ENCODE results near the gene SAV1. TPM values are rescaled to one million over a fixed set of nuclear protein-coding genes. Genes with fewer than 3 reads are reported as not detected.

Gene SAV1
- total and polyA plus RNA-seq, 2 experiments from 2014 or later = 17.4 to 19.0 TPM

DNA sequence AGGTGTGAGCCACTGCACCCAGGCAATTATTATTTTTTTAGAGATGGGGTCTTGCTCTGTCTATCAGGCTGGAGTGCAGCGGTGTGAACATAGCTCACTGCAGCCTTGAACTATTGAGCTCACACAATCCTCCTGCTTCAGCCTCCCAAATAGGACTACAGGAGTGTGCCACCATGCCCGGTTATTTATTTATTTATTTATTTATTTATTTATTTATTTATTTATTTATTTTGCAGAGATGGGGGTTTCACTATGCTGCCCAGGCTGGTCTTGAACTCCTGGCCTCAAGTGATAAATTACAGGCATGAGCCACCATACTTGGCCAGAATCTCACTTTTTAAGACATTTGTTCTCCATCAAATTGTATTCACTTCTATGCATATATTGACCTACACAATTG lies 51.8 kb downstream of the SAV1 start:
- Histone ChIP-seq H3K36me3 (replicated peaks; ENCODE audit: insufficient read depth, low read depth) (no peaks in the 10 kb centered on the region), H3K27me3 (no peaks in the 10 kb centered on the region), H3K9me3 (ENCODE audit: low read depth) (no peaks in the 10 kb centered on the region), H3K9me2 (replicated peaks; ENCODE audit: insufficient read depth) (no peaks in the 10 kb centered on the region), H3K4me2 (no peak overlapping the region), H2AFZ (no peak overlapping the region), H4K20me1 (ENCODE audit: insufficient read depth, poor library complexity, severe bottlenecking) (no peaks in the 10 kb centered on the region), H3K79me2 (no peaks in the 10 kb centered on the region), H3K27ac (no peak overlapping the region), H3K4me1 (ENCODE audit: insufficient read depth) (no peaks in the 10 kb centered on the region), H3K4me3 (no peak overlapping the region)
- DNase-seq (ENCODE audit: low spot score) = no peak
- WGBS (ENCODE audit: low lambda C conversion rate, missing lambda C conversion rate) = 98% methylated on average over 2 of the region's 2 CpGs
- no peak for TF ChIP-seq EZH2 (IDR thresholded peaks at IDR 0.05; ENCODE audit: borderline replicate concordance)
- TF ChIP-seq, protein P1, sequence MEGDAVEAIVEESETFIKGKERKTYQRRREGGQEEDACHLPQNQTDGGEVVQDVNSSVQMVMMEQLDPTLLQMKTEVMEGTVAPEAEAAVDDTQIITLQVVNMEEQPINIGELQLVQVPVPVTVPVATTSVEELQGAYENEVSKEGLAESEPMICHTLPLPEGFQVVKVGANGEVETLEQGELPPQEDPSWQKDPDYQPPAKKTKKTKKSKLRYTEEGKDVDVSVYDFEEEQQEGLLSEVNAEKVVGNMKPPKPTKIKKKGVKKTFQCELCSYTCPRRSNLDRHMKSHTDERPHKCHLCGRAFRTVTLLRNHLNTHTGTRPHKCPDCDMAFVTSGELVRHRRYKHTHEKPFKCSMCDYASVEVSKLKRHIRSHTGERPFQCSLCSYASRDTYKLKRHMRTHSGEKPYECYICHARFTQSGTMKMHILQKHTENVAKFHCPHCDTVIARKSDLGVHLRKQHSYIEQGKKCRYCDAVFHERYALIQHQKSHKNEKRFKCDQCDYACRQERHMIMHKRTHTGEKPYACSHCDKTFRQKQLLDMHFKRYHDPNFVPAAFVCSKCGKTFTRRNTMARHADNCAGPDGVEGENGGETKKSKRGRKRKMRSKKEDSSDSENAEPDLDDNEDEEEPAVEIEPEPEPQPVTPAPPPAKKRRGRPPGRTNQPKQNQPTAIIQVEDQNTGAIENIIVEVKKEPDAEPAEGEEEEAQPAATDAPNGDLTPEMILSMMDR (IDR thresholded peaks at IDR 0.05; ENCODE audit: poor library complexity) = no peak
- TF ChIP-seq EZH2phosphoT487 (IDR thresholded peaks at IDR 0.05; ENCODE audit: low read depth, severe bottlenecking, unreplicated experiment) = no peak

DNA sequence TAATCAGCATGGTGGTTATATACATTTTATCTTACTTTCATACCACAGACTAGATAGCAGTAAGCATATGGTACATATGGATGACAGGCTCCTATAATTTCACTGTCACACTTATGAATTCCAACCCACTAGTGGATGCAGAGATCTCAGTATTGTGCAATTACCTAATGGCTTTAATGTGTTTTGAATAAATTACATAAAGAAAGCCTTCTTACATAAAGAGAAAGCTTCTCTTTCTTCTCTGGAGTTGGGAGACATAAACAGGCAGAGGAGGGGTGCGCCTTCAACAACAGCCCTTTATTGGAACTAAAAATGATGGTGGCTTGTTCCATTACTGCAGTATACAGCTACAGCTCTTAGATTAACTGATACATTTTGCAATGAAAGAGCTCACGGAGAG lies 52.6 kb downstream of the SAV1 start:
- no peak overlapping the region for H2AFZ ChIP-seq
- no peak overlapping the region for H3K4me3 ChIP-seq

DNA sequence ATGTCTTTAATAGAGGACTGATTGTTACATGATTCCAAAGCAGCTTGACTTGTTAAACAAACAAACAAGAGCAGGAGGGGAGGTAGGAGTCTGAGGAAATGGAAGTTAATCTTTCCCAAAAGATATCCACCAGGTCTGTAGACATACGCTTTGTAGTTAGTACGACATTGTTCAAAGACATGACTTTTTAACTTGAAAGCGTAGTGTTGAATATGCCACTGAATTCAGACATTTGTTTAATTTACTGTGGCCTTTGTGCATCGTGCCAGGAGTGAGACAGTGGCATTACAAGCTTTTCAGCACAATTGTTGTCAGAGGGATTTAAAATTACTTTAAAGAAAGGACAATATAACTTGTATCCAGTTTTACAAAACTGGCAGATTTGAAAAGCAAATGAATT lies 53.0 kb downstream of the SAV1 start:
- H3K79me2 ChIP-seq = no peaks in the 10 kb centered on the region
- no peaks in the 10 kb centered on the region for H3K27me3 ChIP-seq
- TF ChIP-seq EZH2phosphoT487 (IDR thresholded peaks at IDR 0.05; ENCODE audit: low read depth, severe bottlenecking, unreplicated experiment) (no peak), EZH2 (IDR thresholded peaks at IDR 0.05; ENCODE audit: borderline replicate concordance) (no peak)
- TF ChIP-seq, protein P1 (IDR thresholded peaks at IDR 0.05; ENCODE audit: poor library complexity) = no peak
- H3K9me2 ChIP-seq (replicated peaks; ENCODE audit: insufficient read depth) = no peaks in the 10 kb centered on the region
- WGBS (ENCODE audit: low lambda C conversion rate, missing lambda C conversion rate) = 48% methylated on average over 4 of the region's 4 CpGs
- DNase-seq (ENCODE audit: low spot score) = no peak
- no peak overlapping the region for H3K4me2 ChIP-seq
- no peaks in the 10 kb centered on the region for H4K20me1 ChIP-seq (ENCODE audit: insufficient read depth, poor library complexity, severe bottlenecking)
- H3K9me3 ChIP-seq (ENCODE audit: low read depth) = no peaks in the 10 kb centered on the region
- H3K27ac ChIP-seq = no peak overlapping the region
- H3K4me3 ChIP-seq = no peak overlapping the region
- no peak overlapping the region for H2AFZ ChIP-seq
- H3K36me3 ChIP-seq (replicated peaks; ENCODE audit: insufficient read depth, low read depth) = no peaks in the 10 kb centered on the region
- H3K4me1 ChIP-seq (ENCODE audit: insufficient read depth) = no peaks in the 10 kb centered on the region

More for the DNA sequence above, 52.6 kb downstream of the SAV1 start:
- Histone ChIP-seq H3K9me2 (replicated peaks; ENCODE audit: insufficient read depth) (no peaks in the 10 kb centered on the region), H3K36me3 (replicated peaks; ENCODE audit: insufficient read depth, low read depth) (no peaks in the 10 kb centered on the region), H3K9me3 (ENCODE audit: low read depth) (no peaks in the 10 kb centered on the region), H3K27me3 (no peaks in the 10 kb centered on the region), H3K27ac (no peak overlapping the region), H3K79me2 (no peaks in the 10 kb centered on the region), H3K4me1 (ENCODE audit: insufficient read depth) (no peaks in the 10 kb centered on the region), H3K4me2 (no peak overlapping the region), H4K20me1 (ENCODE audit: insufficient read depth, poor library complexity, severe bottlenecking) (no peaks in the 10 kb centered on the region)
- TF ChIP-seq, protein P1 (IDR thresholded peaks at IDR 0.05; ENCODE audit: poor library complexity) = no peak
- no peak for TF ChIP-seq EZH2phosphoT487 (IDR thresholded peaks at IDR 0.05; ENCODE audit: low read depth, severe bottlenecking, unreplicated experiment)
- no peak for TF ChIP-seq EZH2 (IDR thresholded peaks at IDR 0.05; ENCODE audit: borderline replicate concordance)
- no peak for DNase-seq (ENCODE audit: low spot score)
- 98% methylated on average over 2 of the region's 2 CpGs for WGBS (ENCODE audit: low lambda C conversion rate, missing lambda C conversion rate)

DNA sequence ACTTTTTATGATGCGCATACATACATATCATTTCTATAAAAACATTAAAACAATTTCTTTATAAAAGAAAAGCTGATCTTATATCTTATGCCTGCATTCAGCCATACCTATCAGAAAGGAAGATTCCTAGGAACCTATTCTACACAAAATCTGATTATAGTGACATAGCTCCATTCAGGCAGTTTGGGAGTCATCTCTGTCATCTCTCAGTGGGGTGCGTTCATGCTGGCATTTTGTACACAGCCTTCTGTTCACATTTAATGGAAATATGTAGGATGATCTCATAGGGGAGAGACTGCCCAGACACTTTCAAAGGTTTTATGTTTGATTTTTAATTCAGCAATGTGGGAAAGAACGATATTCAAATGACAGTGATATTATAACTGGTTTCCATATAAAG lies 55.3 kb downstream of the SAV1 start:
- no peak for DNase-seq (ENCODE audit: low spot score)
- H3K4me3 ChIP-seq = no peak overlapping the region
- H3K4me1 ChIP-seq (ENCODE audit: insufficient read depth) = no peaks in the 10 kb centered on the region
- H3K27me3 ChIP-seq = no peaks in the 10 kb centered on the region
- H3K9me3 ChIP-seq (ENCODE audit: low read depth) = no peaks in the 10 kb centered on the region
- H3K79me2 ChIP-seq = no peaks in the 10 kb centered on the region
- WGBS (ENCODE audit: low lambda C conversion rate, missing lambda C conversion rate) = 94% methylated on average over 3 of the region's 3 CpGs
- no peaks in the 10 kb centered on the region for H3K36me3 ChIP-seq (replicated peaks; ENCODE audit: insufficient read depth, low read depth)
- no peak for TF ChIP-seq EZH2phosphoT487 (IDR thresholded peaks at IDR 0.05; ENCODE audit: low read depth, severe bottlenecking, unreplicated experiment)
- no peaks in the 10 kb centered on the region for H4K20me1 ChIP-seq (ENCODE audit: insufficient read depth, poor library complexity, severe bottlenecking)
- H3K9me2 ChIP-seq (replicated peaks; ENCODE audit: insufficient read depth) = no peaks in the 10 kb centered on the region
- no peak overlapping the region for H2AFZ ChIP-seq
- no peak overlapping the region for H3K4me2 ChIP-seq
- no peak overlapping the region for H3K27ac ChIP-seq

Measured in hepatocyte (in vitro differentiated cells).